DND-41 (cell line): ENCODE measurements around the gene NACC2.

Experiments used
- EZH2 ChIP-seq: IDR thresholded peaks from 3 replicates; pipeline ENCODE4 v1.6.1; 2012; ENCODE audit warnings: borderline replicate concordance, low read depth, mild to moderate bottlenecking, moderate library complexity, low read length, inconsistent platforms; ENCODE audit not compliant: severe bottlenecking
- TF ChIP-seq, protein P1 (sequence below): IDR thresholded peaks from 2 replicates; pipeline ENCODE4 v1.5.1; 2012; ENCODE audit warnings: borderline replicate concordance, low read length, moderate library complexity, mild to moderate bottlenecking; ENCODE audit not compliant: poor library complexity, severe bottlenecking; ENCODE audit errors: extremely low read depth

DNA sequence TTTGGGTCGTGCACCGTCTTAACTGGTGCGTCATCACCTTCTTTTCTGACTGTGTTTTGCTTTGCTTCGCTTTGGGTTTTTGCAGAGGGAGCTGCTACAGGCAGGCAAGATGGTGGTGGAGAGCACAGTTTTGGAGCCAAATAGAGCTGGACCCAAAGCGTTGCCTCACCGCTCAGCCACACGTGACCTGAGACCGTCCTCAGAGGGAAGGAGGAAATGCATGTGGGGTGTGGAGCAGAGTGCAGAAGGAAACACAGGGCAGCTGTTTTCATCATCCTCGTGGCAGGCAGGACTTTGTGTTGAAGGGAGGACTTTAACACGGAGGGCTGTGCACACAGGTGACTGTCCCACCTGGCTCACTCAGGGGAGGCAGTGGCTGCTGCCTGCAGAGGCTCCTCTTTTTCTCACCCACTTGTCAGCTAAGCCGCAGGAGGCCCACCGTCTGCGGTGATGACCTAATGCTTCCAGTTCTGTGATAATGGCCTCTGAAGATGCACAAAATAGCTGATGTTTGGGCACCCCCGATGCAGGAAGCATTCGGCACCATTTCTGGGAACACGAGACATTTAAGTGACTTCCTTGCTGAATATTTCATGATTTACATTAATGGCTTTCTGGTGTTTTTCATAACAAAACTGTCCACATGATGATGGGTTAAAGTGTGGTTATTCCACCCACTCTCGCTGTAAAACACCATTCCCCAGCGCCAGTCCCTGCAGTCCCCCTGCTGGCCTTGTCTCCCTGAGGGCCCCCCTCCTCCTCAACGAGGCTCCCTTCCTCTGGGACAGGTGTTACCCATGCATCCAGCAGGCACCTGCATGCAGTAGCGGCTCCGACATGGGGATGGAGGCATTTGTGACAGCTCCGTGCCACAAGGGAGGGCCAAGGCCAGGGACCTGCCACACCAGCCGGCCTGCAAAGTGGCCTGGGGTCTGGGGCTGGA is 121.5 kb downstream of the NACC2 start:
- TF ChIP-seq EZH2 = no peak
- TF ChIP-seq, protein P1, sequence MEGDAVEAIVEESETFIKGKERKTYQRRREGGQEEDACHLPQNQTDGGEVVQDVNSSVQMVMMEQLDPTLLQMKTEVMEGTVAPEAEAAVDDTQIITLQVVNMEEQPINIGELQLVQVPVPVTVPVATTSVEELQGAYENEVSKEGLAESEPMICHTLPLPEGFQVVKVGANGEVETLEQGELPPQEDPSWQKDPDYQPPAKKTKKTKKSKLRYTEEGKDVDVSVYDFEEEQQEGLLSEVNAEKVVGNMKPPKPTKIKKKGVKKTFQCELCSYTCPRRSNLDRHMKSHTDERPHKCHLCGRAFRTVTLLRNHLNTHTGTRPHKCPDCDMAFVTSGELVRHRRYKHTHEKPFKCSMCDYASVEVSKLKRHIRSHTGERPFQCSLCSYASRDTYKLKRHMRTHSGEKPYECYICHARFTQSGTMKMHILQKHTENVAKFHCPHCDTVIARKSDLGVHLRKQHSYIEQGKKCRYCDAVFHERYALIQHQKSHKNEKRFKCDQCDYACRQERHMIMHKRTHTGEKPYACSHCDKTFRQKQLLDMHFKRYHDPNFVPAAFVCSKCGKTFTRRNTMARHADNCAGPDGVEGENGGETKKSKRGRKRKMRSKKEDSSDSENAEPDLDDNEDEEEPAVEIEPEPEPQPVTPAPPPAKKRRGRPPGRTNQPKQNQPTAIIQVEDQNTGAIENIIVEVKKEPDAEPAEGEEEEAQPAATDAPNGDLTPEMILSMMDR = no peak
